Left ventricle myocardium inferior (tissue), 1 donor: ENCODE measurements around the gene BAG3. TPM values are rescaled to one million over a fixed set of nuclear protein-coding genes. Genes with fewer than 3 reads are reported as not detected.
"Not testable (repeated sequence)": the region's sequence is repeated elsewhere in the genome, so short reads cannot be mapped to it uniquely, and the experiment has no call there.

Experiments
- DNase-seq: peaks from one replicate; pipeline ENCODE4 v3.0.0-alpha.2; 2020
- H3K27ac ChIP-seq: fragments of 200-600 bp; replicated peaks from 2 replicates; pipeline ENCODE4 v1.8.0; 2021
- H3K27me3 ChIP-seq: fragments of 200-600 bp; 2 replicates; pipeline ENCODE4 v1.8.0; 2021; ENCODE audit warnings: low read depth
- H3K36me3 ChIP-seq: fragments of 200-600 bp; 2 replicates; pipeline ENCODE4 v1.8.0; 2021
- H3K4me1 ChIP-seq: fragments of 200-600 bp; 2 replicates; pipeline ENCODE4 v1.8.0; 2021
- H3K4me3 ChIP-seq: fragments of 200-600 bp; 2 replicates; pipeline ENCODE4 v1.8.0; 2021; ENCODE audit warnings: mild to moderate bottlenecking, moderate library complexity
- H3K9me3 ChIP-seq: fragments of 200-600 bp; replicated peaks from 2 replicates; pipeline ENCODE4 v1.8.0; 2021
- CTCF ChIP-seq: fragments of 200-600 bp; IDR thresholded peaks from 2 replicates; pipeline ENCODE4 v1.8.0; 2021; ENCODE audit warnings: antibody characterized with exemption, mild to moderate bottlenecking, borderline replicate concordance
- intact Hi-C: fragments of 100-400 bp; cut with micrococcal nuclease; formaldehyde crosslinking; loops from one replicate; pipeline ENCODE4 v1.11.0; 2022
- total RNA-seq: library from RNA; stranded (reverse); fragmentation: NEBNext Ultra II Directional; extraction: Animal tissue kit (Norgen Biotek cat#: 25700); gene quantifications from one replicate; pipeline ENCODE4 v1.2.1, GENCODE V29; 2021
- donor health status: DM: no; HTN: yes; CAD: no; lungs with severe emphysema.

The BAG3 gene
- total RNA-seq, 1 donor from 2014 or later = 164 TPM

- intact Hi-C loops = no loop called here
- no peaks in the 10 kb centered on the region for H3K27me3 ChIP-seq
- H3K36me3 ChIP-seq = no peaks in the 10 kb centered on the region
- no peaks in the 10 kb centered on the region for H3K9me3 ChIP-seq
- DNase-seq = no peak
- H3K4me1 ChIP-seq = peaks cover 7% of the 10 kb centered on the region
- TF ChIP-seq CTCF = no peak
- no peak overlapping the region for H3K27ac ChIP-seq
- H3K4me3 ChIP-seq = no peak overlapping the region
These were observed 39.7 kb upstream of the BAG3 start for GRCh38 chr10:119611433-119611832.

- DNase-seq = no peak
- H3K4me1 ChIP-seq = peaks cover 5% of the 10 kb centered on the region
- TF ChIP-seq CTCF = no peak
- H3K9me3 ChIP-seq = no peaks in the 10 kb centered on the region
- H3K36me3 ChIP-seq = no peaks in the 10 kb centered on the region
- no peak overlapping the region for H3K4me3 ChIP-seq
- H3K27ac ChIP-seq = no peak overlapping the region
- intact Hi-C loops = no loop called here
- no peaks in the 10 kb centered on the region for H3K27me3 ChIP-seq
These were observed 37.4 kb upstream of the BAG3 start for GRCh38 chr10:119613741-119614140.

- no peaks in the 10 kb centered on the region for H3K9me3 ChIP-seq
- H3K4me1 ChIP-seq = peaks cover 14% of the 10 kb centered on the region
- intact Hi-C loops = no loop called here
- no peak for TF ChIP-seq CTCF
- no peaks in the 10 kb centered on the region for H3K27me3 ChIP-seq
- no peak overlapping the region for H3K27ac ChIP-seq
- no peaks in the 10 kb centered on the region for H3K36me3 ChIP-seq
- no peak for DNase-seq
- H3K4me3 ChIP-seq = no peak overlapping the region
These were observed 36.5 kb upstream of the BAG3 start for GRCh38 chr10:119614686-119615085.

GRCh38 chr10:119616882-119617570 is 34.2 kb upstream of the BAG3 start:
- DNase-seq = peak; percentile 26
- TF ChIP-seq CTCF = peak; percentile 32
- H3K4me3 ChIP-seq = no peak overlapping the region
- peaks cover 30% of the 10 kb centered on the region for H3K4me1 ChIP-seq
- intact Hi-C loops = no loop called here
- H3K9me3 ChIP-seq = no peaks in the 10 kb centered on the region
- H3K27me3 ChIP-seq = no peaks in the 10 kb centered on the region
- H3K36me3 ChIP-seq = no peaks in the 10 kb centered on the region
- H3K27ac ChIP-seq = no peak overlapping the region

GRCh38 chr10:119619215-119619614 is 32.0 kb upstream of the BAG3 start:
- TF ChIP-seq CTCF = no peak
- H3K27ac ChIP-seq = peak overlapping the region; percentile 48
- peaks cover 30% of the 10 kb centered on the region for H3K4me1 ChIP-seq
- H3K9me3 ChIP-seq = no peaks in the 10 kb centered on the region
- H3K36me3 ChIP-seq = no peaks in the 10 kb centered on the region
- no peak overlapping the region for H3K4me3 ChIP-seq
- intact Hi-C loops = no loop called here
- no peaks in the 10 kb centered on the region for H3K27me3 ChIP-seq
- DNase-seq = no peak

GRCh38 chr10:119619811-119620210 is 31.4 kb upstream of the BAG3 start:
- DNase-seq, intact Hi-C loops, H3K4me3 ChIP-seq, H3K27me3 ChIP-seq, H3K9me3 ChIP-seq, H3K36me3 ChIP-seq: not testable (repeated sequence)
- H3K27ac ChIP-seq = peak overlapping the region; percentile 1
- H3K4me1 ChIP-seq = peaks cover 30% of the 10 kb centered on the region
